Smooth muscle cell (in vitro differentiated cells): Measurements from ENCODE around the gene NKX2-3. TPM values are rescaled to one million over a fixed set of nuclear protein-coding genes. Genes with fewer than 3 reads are reported as not detected.

ENCODE experiments used
- DNase-seq: peaks from one replicate; lab custom pipeline; 2025; ENCODE audit not compliant: unreplicated experiment; lab: John Stamatoyannopoulos, UW
- H2AFZ ChIP-seq: fragments of 200-600 bp; sonication (generic); 2 replicates; pipeline ENCODE4 v1.6.0; 2016; ENCODE audit warnings: antibody characterized with exemption, low read depth, mild to moderate bottlenecking
- H3F3A ChIP-seq: fragments of 200-600 bp; sonication (generic); 2 replicates; pipeline ENCODE4 v1.6.0; 2017; ENCODE audit warnings: antibody characterized with exemption, low read depth
- H3K27ac ChIP-seq: fragments of 200-600 bp; sonication (generic); 2 replicates; pipeline ENCODE4 v1.5.1; 2016; ENCODE audit warnings: low read depth, mild to moderate bottlenecking
- H3K27me3 ChIP-seq: fragments of 200-600 bp; sonication (generic); 2 replicates; pipeline ENCODE4 v1.6.1; 2016; ENCODE audit warnings: low read depth, mild to moderate bottlenecking
- H3K36me3 ChIP-seq: fragments of 200-600 bp; sonication (generic); 2 replicates; pipeline ENCODE4 v1.5.1; 2016; ENCODE audit warnings: low read depth
- H3K4me1 ChIP-seq: fragments of 200-600 bp; sonication (generic); 2 replicates; pipeline ENCODE4 v1.5.1; 2016; ENCODE audit warnings: low read depth
- H3K4me2 ChIP-seq: fragments of 200-600 bp; sonication (generic); 2 replicates; pipeline ENCODE4 v1.6.0; 2016; ENCODE audit warnings: mild to moderate bottlenecking
- H3K4me3 ChIP-seq: fragments of 200-600 bp; sonication (generic); 2 replicates; pipeline ENCODE4 v1.5.1; 2016; ENCODE audit warnings: mild to moderate bottlenecking
- H3K79me2 ChIP-seq: fragments of 200-600 bp; sonication (generic); 2 replicates; pipeline ENCODE4 v1.6.0; 2016; ENCODE audit warnings: low read depth, mild to moderate bottlenecking
- H3K9ac ChIP-seq: fragments of 200-600 bp; sonication (generic); 2 replicates; pipeline ENCODE4 v1.6.0; 2016; ENCODE audit warnings: low read depth
- H3K9me3 ChIP-seq: fragments of 200-600 bp; sonication (generic); replicated peaks from 2 replicates; pipeline ENCODE4 v1.5.1; 2016; ENCODE audit warnings: low read depth
- H4K20me1 ChIP-seq: fragments of 200-600 bp; sonication (generic); 2 replicates; pipeline ENCODE4 v1.6.0; 2016; ENCODE audit warnings: low read depth
- CTCF ChIP-seq: fragments of 200-600 bp; sonication (generic); IDR thresholded peaks from 2 replicates; pipeline ENCODE4 v1.5.1; 2017; ENCODE audit warnings: borderline replicate concordance, mild to moderate bottlenecking, antibody characterized with exemption; ENCODE audit not compliant: insufficient read depth, poor library complexity, severe bottlenecking
- WGBS: methylation state at CpG from one replicate; pipeline ENCODE4 v1.1.7; 2016; ENCODE audit warnings: low lambda C conversion rate; 5-methylcytosine and 5-hydroxymethylcytosine counted together
- polyA plus RNA-seq: library from polyadenylated mRNA; unstranded; fragments of >200 nt; fragmentation: Nextera tagmentation; extraction: Ambion mirVana; gene quantifications from 2 replicates; pipeline ENCODE4 v1.2.1, GENCODE V29; 2016
- total RNA-seq: library from RNA; depleted of rRNA; stranded (reverse); fragments of >200 nt; gene quantifications from 2 replicates; pipeline ENCODE4 v1.2.3, GENCODE V29; 2014

Gene NKX2-3
- total and polyA plus RNA-seq, 2 experiments from 2014 or later, result not detected

GRCh38 chr10:99528494-99529441 lies 4.0 kb upstream of the NKX2-3 start:
- Histone ChIP-seq H3K79me2 (no peaks in the 10 kb centered on the region), H4K20me1 (no peaks in the 10 kb centered on the region), H3K27me3 (peaks cover 100% of the 10 kb centered on the region), H3K9ac (no peak overlapping the region), H3K9me3 (no peaks in the 10 kb centered on the region), H2AFZ (no peak overlapping the region), H3K4me3 (no peak overlapping the region), H3K4me1 (peaks cover under 1% of the 10 kb centered on the region), H3K36me3 (no peaks in the 10 kb centered on the region), H3K27ac (no peak overlapping the region), H3F3A (no peaks in the 10 kb centered on the region), H3K4me2 (peak overlapping the region; percentile 4)
- 9% methylated on average over 10 of the region's 10 CpGs for WGBS
- no peak for TF ChIP-seq CTCF
- DNase-seq, result no peak

GRCh38 chr10:99529591-99530107 lies 3.1 kb upstream of the NKX2-3 start:
- no peaks in the 10 kb centered on the region for H3K9me3 ChIP-seq
- H3K4me3 ChIP-seq, result no peak overlapping the region
- H3K36me3 ChIP-seq, result no peaks in the 10 kb centered on the region
- no peaks in the 10 kb centered on the region for H3K79me2 ChIP-seq
- no peak overlapping the region for H3K4me2 ChIP-seq
- H2AFZ ChIP-seq, result no peak overlapping the region
- H4K20me1 ChIP-seq, result no peaks in the 10 kb centered on the region
- H3F3A ChIP-seq, result no peaks in the 10 kb centered on the region
- H3K9ac ChIP-seq, result no peak overlapping the region
- WGBS, result 5% methylated on average over 22 of the region's 22 CpGs
- TF ChIP-seq CTCF, result no peak
- peaks cover 100% of the 10 kb centered on the region for H3K27me3 ChIP-seq
- H3K4me1 ChIP-seq, result peaks cover 2% of the 10 kb centered on the region
- no peak overlapping the region for H3K27ac ChIP-seq
- no peak for DNase-seq

GRCh38 chr10:99530108-99531025 lies 2.4 kb upstream of the NKX2-3 start:
- TF ChIP-seq CTCF, result no peak
- Histone ChIP-seq H3K4me3 (no peak overlapping the region), H3K4me2 (peak overlapping the region; percentile 41), H3K4me1 (peaks cover 7% of the 10 kb centered on the region), H3K36me3 (no peaks in the 10 kb centered on the region), H3F3A (no peaks in the 10 kb centered on the region), H3K9me3 (no peaks in the 10 kb centered on the region), H3K9ac (no peak overlapping the region), H2AFZ (no peak overlapping the region), H3K79me2 (no peaks in the 10 kb centered on the region), H3K27ac (no peak overlapping the region), H4K20me1 (no peaks in the 10 kb centered on the region), H3K27me3 (peaks cover 100% of the 10 kb centered on the region)
- WGBS, result 7% methylated on average over 46 of the region's 46 CpGs
- no peak for DNase-seq
